ENCODE results near the gene TMCC3.

- TF ChIP-seq, protein P1, sequence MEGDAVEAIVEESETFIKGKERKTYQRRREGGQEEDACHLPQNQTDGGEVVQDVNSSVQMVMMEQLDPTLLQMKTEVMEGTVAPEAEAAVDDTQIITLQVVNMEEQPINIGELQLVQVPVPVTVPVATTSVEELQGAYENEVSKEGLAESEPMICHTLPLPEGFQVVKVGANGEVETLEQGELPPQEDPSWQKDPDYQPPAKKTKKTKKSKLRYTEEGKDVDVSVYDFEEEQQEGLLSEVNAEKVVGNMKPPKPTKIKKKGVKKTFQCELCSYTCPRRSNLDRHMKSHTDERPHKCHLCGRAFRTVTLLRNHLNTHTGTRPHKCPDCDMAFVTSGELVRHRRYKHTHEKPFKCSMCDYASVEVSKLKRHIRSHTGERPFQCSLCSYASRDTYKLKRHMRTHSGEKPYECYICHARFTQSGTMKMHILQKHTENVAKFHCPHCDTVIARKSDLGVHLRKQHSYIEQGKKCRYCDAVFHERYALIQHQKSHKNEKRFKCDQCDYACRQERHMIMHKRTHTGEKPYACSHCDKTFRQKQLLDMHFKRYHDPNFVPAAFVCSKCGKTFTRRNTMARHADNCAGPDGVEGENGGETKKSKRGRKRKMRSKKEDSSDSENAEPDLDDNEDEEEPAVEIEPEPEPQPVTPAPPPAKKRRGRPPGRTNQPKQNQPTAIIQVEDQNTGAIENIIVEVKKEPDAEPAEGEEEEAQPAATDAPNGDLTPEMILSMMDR (IDR thresholded peaks at IDR 0.05; ENCODE audit: insufficient read depth, low read depth, low read length), result no peak
- no peak for TF ChIP-seq EZH2 (IDR thresholded peaks at IDR 0.05; ENCODE audit: insufficient read depth, low read length)
Observed at GRCh38 chr12:94575024-94575423, 75.3 kb downstream of the TMCC3 start.

All from astrocyte (in vitro differentiated cells and primary cell).